ENCODE measurements around the gene DCUN1D3. TPM values are rescaled to one million over a fixed set of nuclear protein-coding genes. Genes with fewer than 3 reads are reported as not detected.

Gene DCUN1D3
- total RNA-seq, 1 donor from 2014 or later = 24.2 TPM

- TF ChIP-seq, protein P1, sequence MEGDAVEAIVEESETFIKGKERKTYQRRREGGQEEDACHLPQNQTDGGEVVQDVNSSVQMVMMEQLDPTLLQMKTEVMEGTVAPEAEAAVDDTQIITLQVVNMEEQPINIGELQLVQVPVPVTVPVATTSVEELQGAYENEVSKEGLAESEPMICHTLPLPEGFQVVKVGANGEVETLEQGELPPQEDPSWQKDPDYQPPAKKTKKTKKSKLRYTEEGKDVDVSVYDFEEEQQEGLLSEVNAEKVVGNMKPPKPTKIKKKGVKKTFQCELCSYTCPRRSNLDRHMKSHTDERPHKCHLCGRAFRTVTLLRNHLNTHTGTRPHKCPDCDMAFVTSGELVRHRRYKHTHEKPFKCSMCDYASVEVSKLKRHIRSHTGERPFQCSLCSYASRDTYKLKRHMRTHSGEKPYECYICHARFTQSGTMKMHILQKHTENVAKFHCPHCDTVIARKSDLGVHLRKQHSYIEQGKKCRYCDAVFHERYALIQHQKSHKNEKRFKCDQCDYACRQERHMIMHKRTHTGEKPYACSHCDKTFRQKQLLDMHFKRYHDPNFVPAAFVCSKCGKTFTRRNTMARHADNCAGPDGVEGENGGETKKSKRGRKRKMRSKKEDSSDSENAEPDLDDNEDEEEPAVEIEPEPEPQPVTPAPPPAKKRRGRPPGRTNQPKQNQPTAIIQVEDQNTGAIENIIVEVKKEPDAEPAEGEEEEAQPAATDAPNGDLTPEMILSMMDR (IDR thresholded peaks at IDR 0.05; ENCODE audit: unreplicated experiment) = no peak
- Mint-ChIP-seq H3K9me3 (ENCODE audit: low read depth) (no peaks in the 10 kb centered on the region), H3K27me3 (no peaks in the 10 kb centered on the region), H3K4me1 (ENCODE audit: low read depth) (peaks cover 65% of the 10 kb centered on the region), H3K4me3 (ENCODE audit: low read depth) (peak overlapping the region; percentile 89), H3K36me3 (ENCODE audit: insufficient read depth) (no peaks in the 10 kb centered on the region), H3K27ac (peak overlapping the region; percentile 97)
- DNase-seq (ENCODE audit: low spot score, unreplicated experiment) = no peak
These were observed 2.3 kb upstream of the DCUN1D3 start for GRCh38 chr16:20902426-20902825.

- Mint-ChIP-seq H3K9me3 (ENCODE audit: low read depth) (no peaks in the 10 kb centered on the region), H3K27ac (peak overlapping the region; percentile 97), H3K4me1 (ENCODE audit: low read depth) (peaks cover 73% of the 10 kb centered on the region), H3K4me3 (ENCODE audit: low read depth) (peak overlapping the region; percentile 89), H3K36me3 (ENCODE audit: insufficient read depth) (peaks cover 4% of the 10 kb centered on the region), H3K27me3 (no peaks in the 10 kb centered on the region)
- TF ChIP-seq, protein P1 (IDR thresholded peaks at IDR 0.05; ENCODE audit: unreplicated experiment) = no peak
- peak; percentile 26 for DNase-seq (ENCODE audit: low spot score, unreplicated experiment)
These were observed 1.4 kb upstream of the DCUN1D3 start for GRCh38 chr16:20901436-20902112.

- DNase-seq (ENCODE audit: low spot score, unreplicated experiment) = no peak
- no peaks in the 10 kb centered on the region for H3K27me3 Mint-ChIP-seq
- peak overlapping the region; percentile 97 for H3K27ac Mint-ChIP-seq
- TF ChIP-seq, protein P1 (IDR thresholded peaks at IDR 0.05; ENCODE audit: unreplicated experiment) = no peak
- peaks cover 68% of the 10 kb centered on the region for H3K4me1 Mint-ChIP-seq (ENCODE audit: low read depth)
- H3K9me3 Mint-ChIP-seq (ENCODE audit: low read depth) = no peaks in the 10 kb centered on the region
- H3K36me3 Mint-ChIP-seq (ENCODE audit: insufficient read depth) = peaks cover 4% of the 10 kb centered on the region
- peak overlapping the region; percentile 89 for H3K4me3 Mint-ChIP-seq (ENCODE audit: low read depth)
These were observed 894 bp upstream of the DCUN1D3 start for GRCh38 chr16:20901068-20901435.

DNA sequence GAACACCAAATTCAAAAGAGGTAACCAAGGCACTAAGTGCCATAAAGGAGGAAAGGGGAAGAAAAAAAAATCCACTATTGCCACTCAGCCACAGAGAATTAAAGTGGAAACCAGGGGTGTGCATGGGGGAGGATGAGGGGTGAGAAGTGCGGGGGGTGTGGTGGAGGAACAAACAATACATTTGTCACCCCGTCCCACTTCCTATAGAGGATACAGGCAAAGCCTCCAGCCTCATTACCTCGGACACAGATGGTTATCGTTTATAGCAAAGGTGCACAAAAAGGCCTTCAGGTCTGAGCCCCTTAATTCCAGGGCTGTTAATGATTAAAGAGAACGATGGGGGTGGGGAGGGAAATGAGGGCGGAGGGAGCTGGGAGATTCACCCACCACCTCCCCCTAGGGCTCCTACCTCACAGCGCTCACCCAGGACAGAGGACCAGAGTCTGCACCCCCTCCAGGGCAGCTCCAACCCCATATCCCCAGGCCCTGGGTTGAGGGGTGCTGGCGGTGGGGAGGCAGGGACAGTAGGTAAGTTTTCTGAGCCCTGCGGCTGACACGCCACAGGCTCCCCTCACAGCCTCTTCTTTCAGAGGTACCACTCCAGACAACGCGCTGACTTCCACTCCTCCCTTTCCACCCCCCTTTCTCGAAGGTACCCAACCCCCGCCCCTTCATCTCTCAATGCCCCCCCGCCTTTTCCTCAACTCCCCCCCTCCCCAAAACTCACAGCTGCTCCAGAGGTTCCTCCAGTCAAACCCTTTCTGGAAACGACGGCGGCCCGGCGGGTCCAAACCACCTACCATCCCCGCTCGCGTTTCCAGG lies 470 bp downstream of the DCUN1D3 start:
- DNase-seq (ENCODE audit: low spot score, unreplicated experiment) = peak; percentile 26
- Mint-ChIP-seq H3K27me3 (no peaks in the 10 kb centered on the region), H3K4me1 (ENCODE audit: low read depth) (peaks cover 57% of the 10 kb centered on the region), H3K9me3 (ENCODE audit: low read depth) (no peaks in the 10 kb centered on the region), H3K36me3 (ENCODE audit: insufficient read depth) (peaks cover 10% of the 10 kb centered on the region), H3K27ac (peak overlapping the region; percentile 97), H3K4me3 (ENCODE audit: low read depth) (peak overlapping the region; percentile 89)
- TF ChIP-seq, protein P1 (IDR thresholded peaks at IDR 0.05; ENCODE audit: unreplicated experiment) = no peak

GRCh38 chr16:20899071-20899470 lies 1.1 kb downstream of the DCUN1D3 start:
- Mint-ChIP-seq H3K9me3 (ENCODE audit: low read depth) (no peaks in the 10 kb centered on the region), H3K4me3 (ENCODE audit: low read depth) (peak overlapping the region; percentile 89), H3K27ac (peak overlapping the region; percentile 97), H3K27me3 (no peaks in the 10 kb centered on the region), H3K4me1 (ENCODE audit: low read depth) (peaks cover 51% of the 10 kb centered on the region), H3K36me3 (ENCODE audit: insufficient read depth) (peaks cover 11% of the 10 kb centered on the region)
- DNase-seq (ENCODE audit: low spot score, unreplicated experiment) = no peak
- TF ChIP-seq, protein P1 (IDR thresholded peaks at IDR 0.05; ENCODE audit: unreplicated experiment) = no peak
